GM12874 (cell line): ENCODE results near the gene ACADVL.

Experiments
- CTCF ChIP-seq: IDR thresholded peaks from 2 replicates; pipeline ENCODE4 v1.5.1; 2011; ENCODE audit warnings: low read depth, mild to moderate bottlenecking, control low read depth, low read length, moderate library complexity; ENCODE audit not compliant: insufficient read depth

The ACADVL gene

GRCh38 chr17:7217113-7217987 lies 2.4 kb upstream of the ACADVL start:
- TF ChIP-seq CTCF = no peak

- no peak for TF ChIP-seq CTCF
These were observed 1.6 kb upstream of the ACADVL start for GRCh38 chr17:7218166-7218565.

GRCh38 chr17:7218758-7219157 lies 980 bp upstream of the ACADVL start:
- TF ChIP-seq CTCF = no peak

GRCh38 chr17:7219229-7219811 lies 418 bp upstream of the ACADVL start:
- TF ChIP-seq CTCF = no peak

- peak; percentile 74 for TF ChIP-seq CTCF
These were observed 997 bp downstream of the ACADVL start for GRCh38 chr17:7220593-7221277.

- no peak for TF ChIP-seq CTCF
These were observed 1.7 kb downstream of the ACADVL start for GRCh38 chr17:7221278-7222092.
